HG02642 (cell line): Measurements from ENCODE around the gene PSD2.

ENCODE experiments used
- ATAC-seq: cut with Tn5 transposase; IDR thresholded peaks from one replicate; pipeline ENCODE4 v1.9.1; 2021; ENCODE audit warnings: mild to moderate bottlenecking; ENCODE audit not compliant: unreplicated experiment, poor library complexity

PSD2 gene

DNA sequence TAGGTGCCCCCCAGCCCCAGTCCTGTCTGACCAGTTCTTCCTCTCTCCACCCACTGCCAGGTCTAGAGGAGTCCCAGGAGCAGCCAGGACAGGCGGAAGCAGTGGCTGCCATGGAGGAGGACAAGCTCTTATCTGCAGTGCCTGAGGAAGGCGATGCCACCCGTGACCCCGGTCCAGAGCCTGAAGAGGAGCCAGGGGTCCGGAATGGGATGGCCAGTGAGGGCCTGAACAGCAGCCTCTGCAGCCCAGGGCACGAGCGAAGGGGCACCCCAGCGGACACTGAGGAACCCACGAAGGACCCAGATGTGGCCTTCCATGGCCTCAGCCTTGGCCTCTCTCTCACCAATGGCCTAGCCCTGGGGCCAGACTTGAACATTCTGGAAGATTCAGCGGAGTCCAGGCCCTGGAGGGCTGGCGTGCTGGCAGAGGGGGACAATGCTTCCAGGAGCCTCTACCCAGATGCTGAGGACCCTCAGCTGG, 13.8 kb downstream of the PSD2 start:
- ATAC-seq = no peak

DNA sequence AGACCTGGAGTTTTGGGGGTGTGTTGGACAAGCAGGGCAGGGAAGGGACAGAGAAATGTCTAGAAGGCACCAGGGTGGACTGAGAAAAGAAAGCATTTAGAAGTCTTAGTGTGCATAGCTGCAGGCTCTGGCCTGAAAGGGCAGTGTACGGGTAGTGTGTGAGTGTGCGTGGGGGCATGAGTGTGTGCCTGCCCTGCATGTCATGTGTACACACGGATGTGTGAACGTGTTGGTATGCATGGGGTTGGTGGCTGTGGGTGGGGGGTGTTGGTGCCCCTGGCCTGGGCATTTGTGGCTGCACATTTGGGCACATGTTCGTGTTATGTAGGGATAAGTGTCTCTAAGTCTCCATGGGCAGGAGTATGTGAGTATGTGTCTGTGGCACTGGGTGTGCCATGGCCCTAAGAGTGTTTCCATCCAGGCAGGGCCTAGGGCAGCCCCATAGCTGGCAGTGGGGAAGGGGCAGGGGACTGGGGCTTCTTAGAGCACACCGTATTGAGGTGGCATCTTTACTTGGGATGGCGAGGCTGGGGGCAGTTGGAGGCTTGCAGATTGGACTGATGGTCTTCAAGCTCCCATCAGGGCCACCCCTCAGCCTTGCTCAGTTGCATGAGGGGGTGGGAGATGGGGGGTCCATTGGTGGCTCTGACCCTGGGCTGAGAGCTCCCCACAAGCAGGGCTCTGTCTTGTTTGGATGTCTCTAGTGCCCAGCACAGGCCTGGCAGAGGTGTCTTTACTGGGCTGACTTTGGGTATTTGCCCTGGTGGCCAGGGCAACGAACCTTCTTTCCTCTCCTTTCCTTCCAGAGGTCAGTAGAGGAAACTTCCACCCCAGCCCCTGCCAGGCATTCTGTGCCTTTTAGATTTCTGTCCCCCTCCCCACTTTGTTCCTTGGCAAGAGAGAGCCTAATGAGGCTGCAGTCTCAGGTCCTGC, 15.0 kb downstream of the PSD2 start:
- ATAC-seq = no peak

GRCh38 chr5:139811274-139811607, 15.6 kb downstream of the PSD2 start:
- ATAC-seq = no peak

DNA sequence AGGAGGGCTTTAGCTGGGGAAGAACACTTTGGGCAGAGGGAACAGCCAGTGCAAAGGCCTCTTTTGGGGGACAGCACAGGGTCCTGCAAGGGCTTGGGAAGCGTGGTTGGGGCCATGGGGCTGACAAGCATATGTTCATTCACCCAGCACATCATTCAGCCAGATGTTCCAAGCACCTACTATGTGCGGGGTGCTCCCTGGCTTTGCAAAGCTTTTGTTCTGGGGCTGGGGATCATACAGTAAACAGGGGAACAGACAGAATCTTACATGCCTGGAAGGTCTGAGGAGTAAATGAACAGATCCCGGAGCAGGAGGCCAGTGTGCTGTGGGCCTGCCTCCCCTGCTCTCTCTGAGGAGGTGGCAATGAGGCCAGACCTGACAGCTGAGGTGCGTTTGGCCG, 16.7 kb downstream of the PSD2 start:
- ATAC-seq = no peak

GRCh38 chr5:139812836-139813805, 17.5 kb downstream of the PSD2 start:
- ATAC-seq = no peak

GRCh38 chr5:139814191-139814601, 18.6 kb downstream of the PSD2 start:
- no peak for ATAC-seq

DNA sequence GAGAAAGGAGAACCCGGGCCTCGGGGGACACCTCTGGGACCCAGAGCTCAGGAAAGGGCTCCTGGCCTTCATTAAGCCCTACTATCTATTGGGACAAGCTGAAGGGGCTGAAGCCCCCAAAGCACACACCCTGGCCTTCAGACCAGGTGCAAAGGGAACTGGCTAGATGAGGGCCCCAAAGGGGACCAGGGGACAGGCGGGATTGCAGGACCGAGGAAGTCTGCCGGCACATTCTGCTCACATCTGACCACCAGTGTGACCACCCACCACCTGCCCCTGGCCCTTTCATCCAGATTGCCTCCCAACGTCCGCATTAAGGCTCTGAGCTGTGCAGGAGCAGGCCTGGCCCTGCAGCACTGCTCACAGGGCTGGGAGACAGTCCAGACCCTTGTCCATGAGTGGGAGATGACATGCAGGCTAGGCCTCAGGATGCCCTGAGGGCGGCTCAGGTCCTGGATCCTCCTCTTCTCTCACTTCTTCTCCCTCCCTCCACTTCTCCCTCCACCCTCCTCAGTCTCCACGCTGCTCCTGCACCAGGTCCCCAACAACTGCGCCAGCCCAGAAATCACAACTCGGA, 19.2 kb downstream of the PSD2 start:
- ATAC-seq = no peak

GRCh38 chr5:139816566-139816965, 21.0 kb downstream of the PSD2 start:
- ATAC-seq = no peak

GRCh38 chr5:139817362-139817761, 21.8 kb downstream of the PSD2 start:
- ATAC-seq = no peak

DNA sequence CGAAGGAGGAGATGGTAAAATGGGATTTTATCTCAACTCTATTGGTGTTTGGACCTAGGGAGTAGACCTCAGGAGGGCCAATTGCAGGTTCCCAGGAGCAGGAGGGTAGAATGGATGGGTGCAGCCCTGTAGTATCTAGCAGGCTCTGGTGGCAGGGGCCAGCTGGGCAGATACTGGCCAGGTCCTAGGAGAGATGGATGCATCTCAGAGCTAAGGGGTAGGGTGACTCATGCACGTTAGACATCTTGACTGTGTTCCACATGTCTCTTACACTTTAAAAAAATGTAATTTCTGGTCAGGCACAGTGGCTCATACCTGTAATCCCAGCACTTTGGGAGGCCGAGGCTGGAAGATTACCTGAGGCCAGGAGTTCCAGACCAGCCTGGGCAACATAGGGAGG, 22.4 kb downstream of the PSD2 start:
- no peak for ATAC-seq

- no peak for ATAC-seq
Observed at GRCh38 chr5:139820130-139820529, 24.5 kb downstream of the PSD2 start.

GRCh38 chr5:139820606-139821005, 25.0 kb downstream of the PSD2 start:
- ATAC-seq = no peak

DNA sequence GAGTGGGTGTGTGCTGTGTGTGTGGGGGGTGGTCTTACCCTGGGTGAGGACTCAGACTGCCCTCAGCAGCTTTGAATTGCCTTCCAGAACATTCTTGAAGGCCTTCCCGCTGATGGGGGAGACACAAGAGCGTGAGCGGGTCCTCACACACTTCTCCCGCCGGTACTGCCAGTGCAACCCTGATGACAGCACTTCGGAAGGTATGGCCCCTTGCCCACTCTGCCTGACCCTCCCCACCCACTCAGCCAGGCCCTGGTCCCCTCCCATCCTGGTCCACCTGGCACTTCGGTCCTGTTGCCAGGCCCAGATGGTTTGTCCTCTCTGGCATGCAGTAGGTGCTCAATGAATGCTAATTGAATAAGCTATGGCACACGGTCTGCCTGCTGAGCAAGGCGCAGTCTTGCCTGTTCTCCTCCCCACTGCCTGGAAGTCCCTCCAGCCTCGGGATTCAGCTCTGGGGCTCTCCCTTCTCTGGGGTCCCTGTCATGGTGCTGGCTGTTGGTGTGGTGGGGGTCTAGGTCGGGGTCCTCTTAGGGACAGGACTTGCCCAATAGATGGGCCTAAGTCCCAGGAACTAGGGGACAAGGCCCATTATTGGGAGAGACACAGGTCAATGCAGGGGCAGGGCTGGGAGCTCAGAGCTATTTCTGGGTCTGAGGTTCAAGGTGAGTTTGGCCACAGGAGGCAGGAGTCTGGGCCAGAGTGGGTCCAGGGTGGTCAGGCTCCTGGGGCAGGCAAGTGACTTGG, 26.4 kb downstream of the PSD2 start:
- ATAC-seq = no peak

DNA sequence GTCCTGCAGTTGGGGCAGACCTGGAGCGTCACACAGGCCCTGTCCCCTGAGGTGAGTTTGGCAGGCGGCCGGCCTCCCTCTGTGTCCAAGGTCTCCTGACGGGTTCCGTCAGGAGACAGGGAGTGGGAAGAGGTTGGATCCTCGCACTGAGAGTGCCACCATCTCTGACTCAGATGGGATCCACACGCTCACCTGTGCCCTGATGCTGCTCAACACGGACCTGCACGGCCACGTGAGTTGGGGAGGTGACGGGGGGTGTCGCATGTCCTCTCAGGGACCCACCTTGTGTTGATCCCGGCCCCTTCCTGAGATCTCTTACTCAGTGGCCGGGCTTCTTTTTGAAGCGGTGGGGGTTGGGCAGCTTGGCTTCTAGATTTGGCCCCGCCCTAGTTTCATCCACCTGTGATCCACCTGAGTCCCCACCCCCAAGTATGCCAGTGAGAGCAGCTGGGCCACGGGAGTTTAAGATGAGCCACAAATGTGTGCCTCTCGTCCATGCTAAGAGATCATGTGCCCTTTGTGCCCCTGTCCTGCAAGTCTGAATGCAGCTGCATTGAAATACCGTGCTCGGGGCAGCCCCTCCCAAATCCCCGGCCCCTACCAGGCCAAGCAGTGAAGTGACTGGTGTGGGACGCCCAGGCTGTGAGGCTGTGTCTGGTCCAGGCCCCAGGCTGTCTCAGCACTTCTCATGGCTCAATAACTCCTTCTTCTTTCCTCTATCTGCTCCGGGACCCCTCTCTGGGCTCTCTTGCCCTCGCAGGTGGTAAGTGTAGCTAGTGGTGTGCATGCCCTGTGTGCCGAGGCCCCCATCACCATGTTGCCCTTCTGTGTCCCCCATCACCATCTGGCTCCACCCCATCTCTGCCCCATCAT, 27.2 kb downstream of the PSD2 start:
- no peak for ATAC-seq

GRCh38 chr5:139823757-139824355, 28.2 kb downstream of the PSD2 start:
- ATAC-seq = no peak

DNA sequence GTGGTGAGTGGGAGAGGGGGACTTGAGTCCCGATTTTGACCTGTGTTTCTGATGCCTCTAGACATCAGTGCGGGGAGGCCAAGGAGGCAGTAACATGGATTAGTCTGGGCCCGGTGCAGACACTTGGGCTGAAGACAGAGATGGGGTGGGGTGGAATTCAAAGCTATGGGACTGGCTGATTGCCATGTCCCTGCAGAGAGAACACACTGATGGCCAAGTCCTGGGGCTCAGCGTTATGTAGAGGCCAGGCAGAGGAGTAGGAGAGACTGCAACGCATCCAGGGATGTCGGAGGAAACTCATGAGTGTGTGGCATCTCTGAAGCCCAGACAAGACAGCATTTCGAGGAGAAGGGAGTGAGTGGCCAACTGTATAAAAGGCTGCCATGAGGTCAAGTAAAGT, 30.1 kb downstream of the PSD2 start:
- no peak for ATAC-seq

- no peak for ATAC-seq
Observed at GRCh38 chr5:139828207-139828895, 32.7 kb downstream of the PSD2 start.

DNA sequence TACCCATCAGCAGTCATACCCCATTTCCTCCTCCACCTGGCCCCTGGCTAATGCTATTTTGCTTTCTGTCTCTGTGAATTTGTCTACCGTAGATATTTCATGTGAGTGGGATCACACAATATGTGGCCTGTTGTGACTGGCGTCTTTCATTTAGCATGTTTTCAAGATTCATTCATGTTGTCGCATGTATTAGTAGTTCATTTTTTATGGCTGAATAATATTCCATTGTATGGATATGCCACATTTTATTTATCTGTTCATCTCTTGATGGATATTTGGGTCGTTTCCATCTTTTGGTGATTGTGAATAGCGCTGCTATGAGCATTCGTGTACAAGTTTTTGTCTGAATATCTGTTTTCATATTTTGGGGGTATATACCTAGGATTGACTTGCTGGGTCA, 33.9 kb downstream of the PSD2 start:
- ATAC-seq = no peak
